Right forelimb (tissue), 1 donor: Measurements from ENCODE around the gene ACOT12.
"Not testable (repeated sequence)": the region's sequence is repeated elsewhere in the genome, so short reads cannot be mapped to it uniquely, and the experiment has no call there.

Experiments used
- DNase-seq: peaks from one replicate; pipeline ENCODE4 v3.0.0-alpha.2; 2018

The ACOT12 gene

GRCh38 chr5:81337803-81338202 is 56.1 kb downstream of the ACOT12 start:
- DNase-seq: no peak

- no peak for DNase-seq
Measured at GRCh38 chr5:81336556-81336955, 57.4 kb downstream of the ACOT12 start.

GRCh38 chr5:81335946-81336345 is 58.0 kb downstream of the ACOT12 start:
- no peak for DNase-seq

- no peak for DNase-seq
Measured at GRCh38 chr5:81334304-81335061, 59.5 kb downstream of the ACOT12 start.

- DNase-seq: no peak
Measured at GRCh38 chr5:81326554-81326953, 67.4 kb downstream of the ACOT12 start.

- no peak for DNase-seq
Measured at GRCh38 chr5:81317536-81317935, 76.4 kb downstream of the ACOT12 start.

GRCh38 chr5:81316571-81316970 is 77.4 kb downstream of the ACOT12 start:
- no peak for DNase-seq

GRCh38 chr5:81315830-81316229 is 78.1 kb downstream of the ACOT12 start:
- no peak for DNase-seq

GRCh38 chr5:81315336-81315735 is 78.6 kb downstream of the ACOT12 start:
- DNase-seq: no peak

- DNase-seq: no peak
Measured at GRCh38 chr5:81314581-81314980, 79.4 kb downstream of the ACOT12 start.

GRCh38 chr5:81313686-81314085 is 80.2 kb downstream of the ACOT12 start:
- DNase-seq: no peak

GRCh38 chr5:81313278-81313677 is 80.7 kb downstream of the ACOT12 start:
- DNase-seq: no peak

- no peak for DNase-seq
Measured at GRCh38 chr5:81310402-81311063, 83.4 kb downstream of the ACOT12 start.

GRCh38 chr5:81308836-81309235 is 85.1 kb downstream of the ACOT12 start:
- no peak for DNase-seq

GRCh38 chr5:81305785-81306184 is 88.1 kb downstream of the ACOT12 start:
- no peak for DNase-seq

- DNase-seq: no peak
Measured at GRCh38 chr5:81303563-81303962, 90.4 kb downstream of the ACOT12 start.

GRCh38 chr5:81302596-81302995 is 91.3 kb downstream of the ACOT12 start:
- DNase-seq: no peak

- DNase-seq: peak; percentile 96
Measured at GRCh38 chr5:81301271-81302015, 92.5 kb downstream of the ACOT12 start, which contains the start of gene ZCCHC9. Gene ZCCHC9 (plus strand): TSS chr5:81301587. CDS start chr5:81304758, 3,171 bp downstream.

GRCh38 chr5:81300921-81301270 is 93.0 kb downstream of the ACOT12 start:
- DNase-seq: no peak

- no peak for DNase-seq
Measured at GRCh38 chr5:81297531-81297930, 96.4 kb downstream of the ACOT12 start.

GRCh38 chr5:81294021-81294420 is 99.9 kb downstream of the ACOT12 start:
- DNase-seq: not testable (repeated sequence)

- DNase-seq: no peak
Measured at GRCh38 chr5:81292130-81292529, 101.8 kb downstream of the ACOT12 start.

GRCh38 chr5:81290146-81290545 is 103.8 kb downstream of the ACOT12 start:
- no peak for DNase-seq

GRCh38 chr5:81288021-81288433 is 105.9 kb downstream of the ACOT12 start:
- no peak for DNase-seq
